GM12865 (cell line): ENCODE measurements around the gene SETD3.

Source experiments
- DNase-seq: peaks from one replicate; pipeline ENCODE4 v3.0.0; 2010; ENCODE audit warnings: low read depth
- H3K4me3 ChIP-seq: 2 replicates; pipeline ENCODE4 v1.5.1; 2011; ENCODE audit warnings: mild to moderate bottlenecking, low read depth, low read length, control low read depth
- CTCF ChIP-seq: IDR thresholded peaks from 2 replicates; pipeline ENCODE4 v1.5.1; 2011; ENCODE audit warnings: low read length, control low read depth, low read depth, inconsistent platforms; ENCODE audit not compliant: insufficient read depth; ENCODE audit errors: missing control alignments

Gene SETD3

GRCh38 chr14:99512110-99512449 lies 31.4 kb upstream of the SETD3 start:
- no peak overlapping the region for H3K4me3 ChIP-seq
- DNase-seq: no peak
- TF ChIP-seq CTCF: no peak

GRCh38 chr14:99511421-99512109 lies 30.9 kb upstream of the SETD3 start:
- H3K4me3 ChIP-seq: no peak overlapping the region
- no peak for TF ChIP-seq CTCF
- DNase-seq: no peak

GRCh38 chr14:99510556-99511139 lies 30.0 kb upstream of the SETD3 start:
- no peak for TF ChIP-seq CTCF
- H3K4me3 ChIP-seq: no peak overlapping the region
- no peak for DNase-seq

- DNase-seq: no peak
- no peak overlapping the region for H3K4me3 ChIP-seq
- TF ChIP-seq CTCF: no peak
Observed at GRCh38 chr14:99509871-99510555, 29.4 kb upstream of the SETD3 start.

- DNase-seq: no peak
- TF ChIP-seq CTCF: no peak
- H3K4me3 ChIP-seq: no peak overlapping the region
Observed at GRCh38 chr14:99508896-99509629, 28.4 kb upstream of the SETD3 start.

- no peak for TF ChIP-seq CTCF
- DNase-seq: no peak
- H3K4me3 ChIP-seq: no peak overlapping the region
Observed at GRCh38 chr14:99507860-99508640, 27.4 kb upstream of the SETD3 start.
